Gastroesophageal sphincter (tissue), 3 donors: Measurements from ENCODE around the gene TAPT1.

Source experiments
- CTCF ChIP-seq, 4 experiments: fragments of 200-600 bp in 2 of 4; fragments of 450-650 bp in 2 of 4; sonication (generic) in 1 of 4; IDR thresholded peaks; one replicate each; pipeline ENCODE4 v1.5.1; 2017 to 2019; ENCODE audit warnings: antibody characterized with exemption in 4 of 4, mild to moderate bottlenecking in 2 of 4, moderate library complexity in 2 of 4
- POLR2A ChIP-seq, 2 donors: fragments of 450-650 bp; IDR thresholded peaks; one replicate each; pipeline ENCODE4 v1.6.1; 2017; ENCODE audit warnings: antibody characterized with exemption in 2 of 2, mild to moderate bottlenecking in 2 of 2, moderate library complexity in 1 of 2
- POLR2AphosphoS5 ChIP-seq: sonication (generic); formaldehyde crosslinking; IDR thresholded peaks from one replicate; pipeline ENCODE4 v1.6.1; 2017; ENCODE audit warnings: antibody characterized with exemption

GRCh38 chr4:16245241-16245640, 19.0 kb upstream of the TAPT1 start:
- TF ChIP-seq CTCF (IDR thresholded peaks at IDR 0.05) (no peak), POLR2A (IDR thresholded peaks at IDR 0.05) (no peak), POLR2AphosphoS5 (no peak)
